GM19351 (cell line): ENCODE data around the gene SRD5A2.

Experiments used
- ATAC-seq: cut with Tn5 transposase; IDR thresholded peaks from one replicate; pipeline ENCODE4 v1.9.1; 2021; ENCODE audit warnings: mild to moderate bottlenecking, moderate library complexity; ENCODE audit not compliant: unreplicated experiment

Gene SRD5A2

GRCh38 chr2:31474296-31474695 is 106.4 kb downstream of the SRD5A2 start:
- no peak for ATAC-seq
